Astrocyte of the cerebellum (primary cell): ENCODE data around the gene IER5.
"Not testable (repeated sequence)": the region's sequence is repeated elsewhere in the genome, so short reads cannot be mapped to it uniquely, and the experiment has no call there.

Source experiments
- DNase-seq: peaks from one replicate; pipeline ENCODE4 v3.0.0-alpha.2; 2011; ENCODE audit warnings: low read depth
- H3K4me3 ChIP-seq: 2 replicates; pipeline ENCODE4 v1.5.1; 2011; ENCODE audit warnings: mild to moderate bottlenecking, low read depth, low read length, moderate library complexity
- in situ Hi-C: cut with HindIII; loops from 2 replicates; pipeline ENCODE4 v1.10.0; 2017; ENCODE audit warnings: low sequenced_read_pairs
- TF ChIP-seq, protein P1 (sequence below): IDR thresholded peaks from 2 replicates; pipeline ENCODE4 v1.5.1; 2012; ENCODE audit warnings: low read length, low read depth, moderate library complexity, mild to moderate bottlenecking; ENCODE audit errors: missing control alignments

IER5 gene

DNA sequence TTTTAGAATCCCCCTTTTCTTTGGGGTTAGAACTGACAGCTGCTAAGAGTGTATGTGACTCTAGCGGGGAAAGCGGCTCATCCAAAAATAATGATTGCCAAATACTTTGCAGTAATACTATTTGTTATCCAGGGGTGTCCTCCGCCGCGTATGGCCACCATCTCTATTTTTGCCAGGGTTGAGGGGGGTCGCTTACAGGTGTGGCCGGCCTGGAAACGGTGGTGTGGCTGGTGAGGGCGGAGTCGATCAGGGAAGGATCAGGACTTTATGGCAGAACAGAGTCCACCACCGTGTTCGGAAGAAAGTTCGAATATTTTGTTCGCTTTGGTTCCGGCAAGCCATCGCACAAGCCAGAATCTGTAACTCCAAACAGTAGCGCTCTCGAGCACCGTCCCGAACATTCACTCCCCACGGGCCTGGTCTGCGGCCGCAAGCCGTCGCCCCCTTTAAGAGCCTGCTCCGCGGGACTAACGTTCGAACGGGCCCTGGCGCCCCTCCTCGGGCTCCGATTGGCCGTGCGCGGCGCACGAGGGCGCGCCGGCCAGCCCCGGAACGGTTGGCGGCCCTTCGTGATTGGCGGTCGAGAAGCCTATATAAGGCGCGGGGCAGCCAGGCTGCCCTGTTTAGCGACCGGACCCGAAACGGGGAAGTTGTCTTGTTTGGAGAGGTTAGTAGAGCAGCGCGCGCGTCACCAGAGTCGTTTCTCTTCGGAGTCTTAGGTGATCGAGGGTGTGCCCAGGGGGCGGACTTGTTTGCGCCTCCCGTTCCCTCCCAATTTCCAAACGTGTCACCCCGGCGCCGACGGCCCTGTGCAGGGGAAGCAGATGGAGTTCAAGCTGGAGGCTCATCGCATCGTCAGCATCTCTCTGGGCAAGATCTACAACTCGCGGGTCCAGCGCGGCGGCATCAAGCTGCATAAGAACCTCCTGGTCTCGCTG, at the start of gene IER5:
Gene IER5, plus strand, starts transcription at position 622 of the 938 bp plus-strand sequence. Its CDS starts 203 bp downstream, at position 825.
- H3K4me3 ChIP-seq, result peak within 1 kb of the TSS; percentile 72
- TF ChIP-seq, protein P1, sequence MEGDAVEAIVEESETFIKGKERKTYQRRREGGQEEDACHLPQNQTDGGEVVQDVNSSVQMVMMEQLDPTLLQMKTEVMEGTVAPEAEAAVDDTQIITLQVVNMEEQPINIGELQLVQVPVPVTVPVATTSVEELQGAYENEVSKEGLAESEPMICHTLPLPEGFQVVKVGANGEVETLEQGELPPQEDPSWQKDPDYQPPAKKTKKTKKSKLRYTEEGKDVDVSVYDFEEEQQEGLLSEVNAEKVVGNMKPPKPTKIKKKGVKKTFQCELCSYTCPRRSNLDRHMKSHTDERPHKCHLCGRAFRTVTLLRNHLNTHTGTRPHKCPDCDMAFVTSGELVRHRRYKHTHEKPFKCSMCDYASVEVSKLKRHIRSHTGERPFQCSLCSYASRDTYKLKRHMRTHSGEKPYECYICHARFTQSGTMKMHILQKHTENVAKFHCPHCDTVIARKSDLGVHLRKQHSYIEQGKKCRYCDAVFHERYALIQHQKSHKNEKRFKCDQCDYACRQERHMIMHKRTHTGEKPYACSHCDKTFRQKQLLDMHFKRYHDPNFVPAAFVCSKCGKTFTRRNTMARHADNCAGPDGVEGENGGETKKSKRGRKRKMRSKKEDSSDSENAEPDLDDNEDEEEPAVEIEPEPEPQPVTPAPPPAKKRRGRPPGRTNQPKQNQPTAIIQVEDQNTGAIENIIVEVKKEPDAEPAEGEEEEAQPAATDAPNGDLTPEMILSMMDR, result no peak
- in situ Hi-C loops, result no loop called here
- peak; percentile 86 for DNase-seq

DNA sequence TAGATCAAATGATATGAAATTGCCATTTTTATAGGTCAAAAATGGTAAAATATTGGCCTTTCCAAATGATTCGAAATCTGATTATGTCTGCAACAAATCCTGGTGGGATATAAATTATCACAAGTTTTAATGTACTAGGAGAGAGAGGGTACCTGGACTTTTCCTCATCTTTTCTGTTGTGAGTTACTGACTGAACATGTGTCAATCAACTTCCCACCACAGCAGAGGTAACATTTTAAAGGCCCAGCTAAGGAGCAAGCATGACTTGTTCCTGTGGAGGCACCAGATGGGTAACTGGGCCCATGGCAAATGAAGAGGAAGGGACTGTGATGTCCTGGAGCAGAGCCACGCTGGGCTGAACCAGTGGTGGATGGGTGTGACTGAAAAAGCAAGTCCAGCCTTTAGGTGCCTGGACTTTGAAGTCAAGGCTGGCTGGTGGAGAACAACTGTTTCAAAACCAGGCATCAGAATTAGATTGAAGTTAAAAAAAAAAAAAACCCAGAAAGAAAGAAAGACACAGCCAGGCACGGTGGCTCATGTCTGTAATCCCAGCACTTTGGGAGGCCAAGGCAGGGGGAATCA, 48.1 kb upstream of the IER5 start:
- in situ Hi-C loops, result loop anchor here (25.0 kb wide), 1 partner anchor 528 kb away; the partner anchor contains the start of gene ACBD6
- TF ChIP-seq, protein P1, result no peak
- H3K4me3 ChIP-seq, result no peak overlapping the region
- DNase-seq, result no peak

DNA sequence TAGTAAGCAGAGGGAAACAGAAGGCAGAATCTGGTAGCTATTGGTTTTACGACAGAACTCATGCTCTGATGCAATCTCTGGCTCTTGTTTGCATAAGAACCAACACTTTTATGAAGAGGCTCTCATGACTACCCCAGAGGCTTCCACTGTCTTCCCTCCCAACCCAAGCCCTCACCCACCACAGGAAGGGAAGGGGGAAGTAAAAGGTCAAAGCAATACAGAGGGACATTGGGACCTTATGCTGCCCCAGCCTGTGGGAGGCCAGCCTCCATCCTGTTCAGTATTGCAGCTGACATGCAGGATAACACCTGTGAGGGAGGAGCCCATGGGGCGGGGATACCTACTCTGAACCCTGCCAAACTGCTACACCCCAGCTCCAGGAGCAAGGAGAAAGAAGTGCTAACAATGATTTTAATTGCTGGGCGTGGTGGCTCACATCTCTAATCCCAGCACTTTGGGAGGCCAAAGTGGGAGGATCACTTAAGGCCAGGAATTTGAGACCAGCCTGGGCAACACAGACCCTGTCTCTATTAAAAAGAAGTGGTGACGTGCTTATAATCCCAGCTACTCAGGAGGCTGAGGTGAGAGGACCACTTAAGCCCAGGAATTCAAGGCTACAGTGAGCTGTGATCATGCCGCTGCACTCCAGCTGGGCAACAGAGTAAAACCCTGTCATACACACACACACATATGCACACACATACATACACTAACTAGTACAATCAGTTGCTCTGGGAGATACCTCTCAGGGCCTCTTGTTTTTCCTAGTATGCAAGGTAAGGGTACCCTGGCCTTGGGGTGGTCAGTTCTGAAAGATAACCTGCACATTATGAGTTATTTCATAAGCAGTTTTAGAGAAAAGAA, 45.2 kb upstream of the IER5 start:
- no peak overlapping the region for H3K4me3 ChIP-seq
- in situ Hi-C loops, result loop anchor here (25.0 kb wide), 1 partner anchor 531 kb away; the partner anchor contains the start of gene ACBD6
- no peak for DNase-seq
- TF ChIP-seq, protein P1, result no peak

DNA sequence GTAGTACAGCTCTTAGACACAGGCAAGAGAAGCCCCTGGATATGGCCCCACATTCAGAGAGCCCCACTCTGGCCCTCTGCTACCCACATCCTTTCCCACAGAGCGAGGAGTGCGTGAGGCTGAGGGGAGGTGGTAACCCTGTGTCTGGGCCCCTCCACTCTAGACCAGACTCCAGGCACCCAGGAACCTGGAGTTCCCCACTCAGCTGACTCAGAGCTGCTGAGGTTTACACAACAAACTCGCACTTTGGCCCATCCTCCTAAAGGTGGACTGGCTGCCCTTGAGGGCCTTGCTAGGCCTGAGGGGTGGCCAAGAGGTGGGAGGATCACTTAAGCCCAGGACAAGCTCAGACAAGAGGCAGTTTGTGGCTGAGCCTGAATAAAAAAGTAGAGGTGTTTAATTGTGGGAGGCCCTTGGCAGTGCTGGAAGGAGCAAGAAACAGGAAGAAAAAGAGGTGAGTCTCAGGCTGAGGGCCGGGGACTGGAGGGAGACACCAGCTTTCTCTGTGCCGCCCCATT, 44.0 kb upstream of the IER5 start:
- no peak overlapping the region for H3K4me3 ChIP-seq
- in situ Hi-C loops, result loop anchor here (25.0 kb wide), 1 partner anchor 532 kb away; the partner anchor contains the start of gene ACBD6
- DNase-seq, result no peak
- TF ChIP-seq, protein P1, result no peak

DNA sequence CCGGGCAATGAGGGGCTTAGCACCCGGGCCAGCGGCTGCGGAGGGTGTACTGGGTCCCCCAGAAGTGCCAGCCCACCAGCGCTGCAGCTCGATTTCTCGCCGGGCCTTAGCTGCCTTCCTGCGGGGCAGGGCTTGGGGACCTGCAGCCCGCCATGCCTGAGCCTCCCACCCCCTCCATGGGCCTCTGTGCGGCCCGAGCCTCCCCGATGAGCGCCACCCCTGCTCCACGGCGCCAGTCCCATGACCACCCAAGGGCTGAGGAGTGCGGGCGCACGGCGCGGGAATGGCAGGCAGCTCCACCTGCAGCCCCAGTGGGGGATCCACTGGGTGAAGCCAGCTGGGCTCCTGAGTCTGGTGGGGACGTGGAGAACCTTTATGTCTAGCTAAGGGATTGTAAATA, 42.6 kb upstream of the IER5 start:
- H3K4me3 ChIP-seq, DNase-seq: not testable (repeated sequence)
- in situ Hi-C loops, result loop anchor here (25.0 kb wide), 1 partner anchor 534 kb away; the partner anchor contains the start of gene ACBD6

DNA sequence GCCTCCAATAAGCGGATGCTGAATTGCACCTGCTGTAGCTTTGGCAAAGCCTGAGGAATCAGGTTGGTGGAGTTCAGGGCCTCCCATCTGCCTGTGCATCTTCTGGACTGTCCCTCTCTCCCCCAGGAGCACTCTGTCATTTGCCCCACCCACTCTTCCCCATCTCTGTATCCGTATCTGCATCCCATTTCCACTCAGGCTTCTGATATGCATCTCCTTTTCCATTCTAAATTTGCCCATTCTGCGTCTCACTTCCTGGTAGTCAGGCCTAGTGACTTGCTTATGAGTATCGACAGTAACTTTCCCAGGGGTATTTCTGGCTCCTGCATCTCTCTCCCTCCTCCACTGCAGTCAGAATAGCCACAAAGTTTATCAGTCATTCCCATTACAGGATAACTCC, 39.1 kb upstream of the IER5 start:
- no peak overlapping the region for H3K4me3 ChIP-seq
- in situ Hi-C loops, result loop anchor here (25.0 kb wide), 1 partner anchor 537 kb away; the partner anchor contains the start of gene ACBD6
- TF ChIP-seq, protein P1, result no peak
- DNase-seq, result no peak
